Femur (tissue), 1 donor: ENCODE measurements around the gene PSMG3.

Experiments used
- DNase-seq: peaks from one replicate; pipeline ENCODE4 v3.0.0-alpha.2; 2017

Gene PSMG3

GRCh38 chr7:1578513-1578912 lies 8.7 kb upstream of the PSMG3 start:
- no peak for DNase-seq

DNA sequence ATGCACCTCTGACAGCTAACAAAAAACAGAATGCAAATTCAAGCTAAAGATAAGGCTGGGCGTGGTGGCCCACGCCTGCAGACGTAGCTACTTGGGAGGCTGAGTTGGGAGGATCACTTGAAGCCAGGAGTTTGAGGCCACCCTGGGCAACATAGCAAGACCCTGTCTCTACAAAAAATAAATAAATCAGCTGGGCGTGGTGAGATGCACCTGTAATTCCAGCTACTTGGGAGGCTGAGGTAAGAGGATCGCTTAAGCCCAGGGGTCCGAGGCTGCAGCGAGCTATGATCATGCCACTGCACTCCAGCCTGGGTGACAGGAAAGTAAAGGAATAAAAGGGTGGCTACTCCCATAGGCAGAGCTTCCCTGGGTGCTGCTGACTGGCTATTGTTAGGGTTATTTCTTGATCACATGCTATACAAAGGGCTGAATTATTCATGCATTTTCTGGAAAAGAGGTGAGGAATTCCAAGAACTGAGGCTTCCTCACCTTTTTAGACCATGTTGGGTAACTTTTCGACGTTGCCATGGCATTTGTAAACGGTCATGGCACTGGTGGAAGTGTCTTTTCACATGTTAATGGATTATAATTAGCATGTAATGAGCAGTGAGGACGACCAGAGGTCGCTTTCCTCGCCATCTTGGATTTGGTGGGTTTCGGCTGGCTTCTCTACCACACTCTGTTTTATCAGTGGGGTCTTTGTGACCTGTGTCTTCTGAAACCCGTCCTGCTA lies 6.9 kb upstream of the PSMG3 start:
- DNase-seq: no peak

GRCh38 chr7:1575809-1576208 lies 6.0 kb upstream of the PSMG3 start:
- no peak for DNase-seq

GRCh38 chr7:1572111-1572822 lies 2.4 kb upstream of the PSMG3 start:
- no peak for DNase-seq

GRCh38 chr7:1569440-1569832 lies 396 bp downstream of the PSMG3 start:
- DNase-seq: no peak

GRCh38 chr7:1569016-1569415 lies 816 bp downstream of the PSMG3 start:
- DNase-seq: no peak

GRCh38 chr7:1567896-1568510 lies 1.8 kb downstream of the PSMG3 start:
- no peak for DNase-seq

DNA sequence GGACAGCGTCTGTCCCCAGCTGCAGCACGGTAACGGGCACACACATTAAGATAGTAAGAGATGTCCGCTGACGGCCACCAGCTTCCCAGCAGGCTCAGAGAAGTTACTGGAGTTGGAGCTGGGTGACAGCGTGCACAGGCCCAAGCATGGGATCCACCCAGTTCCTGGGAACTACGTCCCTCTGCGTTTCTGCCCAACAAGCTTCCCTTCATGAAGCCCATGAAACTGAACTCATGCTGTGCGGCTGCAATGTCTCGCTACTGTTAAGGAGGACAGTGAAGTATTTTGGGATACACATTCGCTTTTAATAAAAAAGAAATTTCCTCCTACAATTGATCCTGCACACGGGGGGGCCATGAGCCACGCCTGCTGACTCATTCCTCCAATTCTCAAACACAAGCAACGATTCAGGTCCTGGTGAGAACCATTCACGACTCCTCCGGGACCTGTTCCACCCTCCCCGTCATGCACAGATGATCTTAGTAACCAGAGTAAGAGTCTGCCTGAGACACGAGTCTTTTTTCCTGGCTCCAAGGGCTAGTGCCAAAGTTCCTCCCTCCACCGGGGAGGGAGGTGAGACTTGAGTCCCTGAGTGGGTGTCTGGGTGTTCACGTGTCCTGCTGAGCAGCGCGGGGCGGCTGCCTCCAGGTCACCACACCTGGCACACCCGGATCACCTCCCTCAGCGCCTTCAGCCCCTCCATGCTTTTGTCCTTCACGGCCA lies 2.6 kb downstream of the PSMG3 start:
- DNase-seq: peak; percentile 68

DNA sequence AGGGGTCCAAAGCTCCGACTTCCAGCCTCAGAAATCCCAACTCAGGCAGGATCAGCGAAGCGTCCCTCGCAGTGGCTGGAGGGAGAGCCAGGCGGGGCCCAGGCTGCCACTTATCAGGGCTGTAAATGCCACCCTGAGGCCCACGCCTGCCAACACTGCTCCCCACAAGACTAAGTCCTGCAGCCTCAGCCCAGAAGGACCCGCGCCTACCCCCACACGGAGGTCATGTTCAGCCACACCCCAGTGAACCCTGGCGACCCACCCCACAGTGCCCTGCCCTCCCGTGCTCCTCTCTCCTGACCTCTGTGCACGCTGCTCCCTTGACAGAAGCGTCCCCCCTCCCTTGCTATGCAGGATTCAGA lies 3.2 kb downstream of the PSMG3 start:
- no peak for DNase-seq

DNA sequence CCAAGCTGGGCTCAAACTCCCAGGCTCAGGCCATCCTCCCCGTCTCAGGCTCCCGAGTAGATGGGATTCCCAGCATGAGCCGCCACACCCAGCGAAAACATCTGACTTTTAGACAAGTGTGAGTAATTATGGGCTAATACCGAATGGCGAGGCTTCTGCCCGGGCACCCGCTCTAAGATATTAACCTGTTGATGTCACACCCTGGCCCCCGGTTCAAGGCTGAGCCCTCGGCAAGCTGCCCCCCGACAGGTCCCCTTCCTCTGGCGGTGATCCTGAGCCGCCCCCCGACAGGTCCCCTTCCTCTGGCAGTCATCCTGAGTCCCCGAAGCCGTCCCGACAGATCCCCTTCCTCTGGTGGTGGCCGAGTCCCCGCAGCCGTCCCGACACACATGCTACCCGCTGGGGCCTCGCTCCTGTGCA lies 5.2 kb downstream of the PSMG3 start:
- DNase-seq: no peak

- no peak for DNase-seq
Observed at GRCh38 chr7:1563981-1564602, 5.7 kb downstream of the PSMG3 start.

- peak; percentile 69 for DNase-seq
Observed at GRCh38 chr7:1562597-1563051, 7.2 kb downstream of the PSMG3 start.

GRCh38 chr7:1562116-1562515 lies 7.7 kb downstream of the PSMG3 start:
- no peak for DNase-seq

- no peak for DNase-seq
Observed at GRCh38 chr7:1561036-1561940, 8.5 kb downstream of the PSMG3 start.

- no peak for DNase-seq
Observed at GRCh38 chr7:1560620-1561031, 9.2 kb downstream of the PSMG3 start.

DNA sequence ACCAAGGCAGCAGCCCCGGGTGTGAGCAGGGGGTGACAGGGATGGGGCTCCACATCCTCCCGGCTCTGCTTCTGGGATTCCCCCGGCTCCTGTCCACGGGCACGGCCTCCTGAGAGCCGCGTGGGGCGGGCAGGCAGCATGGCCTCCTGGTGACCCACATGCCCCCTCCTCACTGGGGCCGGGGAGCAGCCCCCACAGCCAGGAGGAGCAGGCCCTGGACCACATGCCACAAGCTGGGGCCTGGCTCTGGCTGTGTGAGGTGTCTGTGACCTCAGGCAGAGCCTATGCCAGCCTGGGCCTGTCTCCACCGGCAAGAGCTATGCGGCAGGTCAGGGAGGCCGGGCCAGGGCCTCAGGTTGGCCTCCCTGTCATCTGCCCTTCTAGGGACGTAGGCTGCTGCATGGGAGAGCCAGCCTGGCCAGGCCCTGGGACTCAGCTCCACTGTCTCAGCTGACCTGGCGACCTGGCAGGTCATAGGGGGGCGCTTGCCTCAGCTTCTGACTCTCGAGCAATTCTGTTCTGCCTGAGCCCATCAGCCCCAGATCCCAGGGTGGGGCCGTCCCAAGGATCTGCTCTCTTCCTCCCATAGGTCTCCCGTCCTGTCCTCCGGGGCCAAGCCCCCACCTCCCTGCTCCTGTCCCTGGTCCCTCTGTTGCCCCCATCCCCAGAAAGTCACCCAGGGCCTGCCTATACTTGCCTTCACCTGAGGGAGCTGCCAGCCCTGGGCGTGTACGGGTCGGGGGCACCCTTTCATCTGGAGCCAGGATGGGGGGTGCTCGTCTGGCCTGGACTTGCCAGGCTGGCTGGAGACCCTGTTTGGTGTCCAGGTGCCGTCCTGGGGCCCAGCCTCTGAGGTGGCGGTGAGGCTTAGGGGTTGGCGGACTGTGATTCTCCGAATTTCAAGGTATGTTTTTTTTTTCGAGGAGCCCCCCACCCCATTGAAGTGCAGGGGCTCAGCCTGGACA lies 9.9 kb downstream of the PSMG3 start:
- no peak for DNase-seq

- DNase-seq: peak; percentile 25
Observed at GRCh38 chr7:1558841-1559625, 10.8 kb downstream of the PSMG3 start.

GRCh38 chr7:1558181-1558811 lies 11.5 kb downstream of the PSMG3 start:
- peak; percentile 50 for DNase-seq

- no peak for DNase-seq
Observed at GRCh38 chr7:1557771-1558170, 12.1 kb downstream of the PSMG3 start.
